Measurements from ENCODE around the gene SCYL3.
"Not testable (repeated sequence)": the region's sequence is repeated elsewhere in the genome, so short reads cannot be mapped to it uniquely, and the experiment has no call there.

The SCYL3 gene

GRCh38 chr1:169893645-169894423 is at the start of gene SCYL3:
TSS of gene SCYL3 (minus strand) at chr1:169893896. CDS start at chr1:169888840, 5,056 bp downstream.
- DNase-seq (ENCODE audit: low spot score), result peak; percentile 94

- DNase-seq (ENCODE audit: low spot score), result no peak
Measured at GRCh38 chr1:169941982-169942830, 48.5 kb upstream of the SCYL3 start.

GRCh38 chr1:169933984-169934725 is 40.5 kb upstream of the SCYL3 start:
- no peak for DNase-seq (ENCODE audit: low spot score)

GRCh38 chr1:169931795-169932231 is 38.1 kb upstream of the SCYL3 start:
- DNase-seq (ENCODE audit: low spot score), result no peak

GRCh38 chr1:169929210-169929526 is 35.5 kb upstream of the SCYL3 start:
- DNase-seq (ENCODE audit: low spot score), result no peak

GRCh38 chr1:169928438-169929209 is 34.9 kb upstream of the SCYL3 start:
- peak; percentile 48 for DNase-seq (ENCODE audit: low spot score)

GRCh38 chr1:169925505-169926482 is 32.1 kb upstream of the SCYL3 start:
- DNase-seq (ENCODE audit: low spot score), result no peak

GRCh38 chr1:169924829-169925228 is 31.1 kb upstream of the SCYL3 start:
- no peak for DNase-seq (ENCODE audit: low spot score)

GRCh38 chr1:169924063-169924462 is 30.4 kb upstream of the SCYL3 start:
- no peak for DNase-seq (ENCODE audit: low spot score)

GRCh38 chr1:169921080-169921479 is 27.4 kb upstream of the SCYL3 start:
- DNase-seq (ENCODE audit: low spot score), result no peak

- no peak for DNase-seq (ENCODE audit: low spot score)
Measured at GRCh38 chr1:169918927-169919326, 25.2 kb upstream of the SCYL3 start.

GRCh38 chr1:169918220-169918619 is 24.5 kb upstream of the SCYL3 start:
- not testable (repeated sequence) for DNase-seq (ENCODE audit: low spot score)

- DNase-seq (ENCODE audit: low spot score), result no peak
Measured at GRCh38 chr1:169915150-169915549, 21.5 kb upstream of the SCYL3 start.

- DNase-seq (ENCODE audit: low spot score), result no peak
Measured at GRCh38 chr1:169914531-169914930, 20.8 kb upstream of the SCYL3 start.

GRCh38 chr1:169909499-169909898 is 15.8 kb upstream of the SCYL3 start:
- DNase-seq (ENCODE audit: low spot score), result no peak

GRCh38 chr1:169906938-169907337 is 13.2 kb upstream of the SCYL3 start:
- DNase-seq (ENCODE audit: low spot score), result no peak

- DNase-seq (ENCODE audit: low spot score), result no peak
Measured at GRCh38 chr1:169904834-169905233, 11.1 kb upstream of the SCYL3 start.

- peak; percentile 7 for DNase-seq (ENCODE audit: low spot score)
Measured at GRCh38 chr1:169902751-169903150, 9.1 kb upstream of the SCYL3 start.

- DNase-seq (ENCODE audit: low spot score), result no peak
Measured at GRCh38 chr1:169901115-169901514, 7.4 kb upstream of the SCYL3 start.

- no peak for DNase-seq (ENCODE audit: low spot score)
Measured at GRCh38 chr1:169900571-169900970, 6.9 kb upstream of the SCYL3 start.
